GM10847 (cell line): ENCODE measurements around the gene PEDS1.

Source experiments
- POLR2A ChIP-seq: IDR thresholded peaks from 2 replicates; pipeline ENCODE4 v1.6.1; 2011; ENCODE audit not compliant: insufficient read length; ENCODE audit errors: extremely low read depth

Gene PEDS1

GRCh38 chr20:50146732-50147662 lies 6.5 kb downstream of the PEDS1 start:
- peak; percentile 25 for TF ChIP-seq POLR2A

GRCh38 chr20:50146214-50146613 lies 7.3 kb downstream of the PEDS1 start:
- no peak for TF ChIP-seq POLR2A

GRCh38 chr20:50145566-50145965 lies 8.0 kb downstream of the PEDS1 start:
- no peak for TF ChIP-seq POLR2A

- no peak for TF ChIP-seq POLR2A
Observed at GRCh38 chr20:50144362-50144761, 9.2 kb downstream of the PEDS1 start.

GRCh38 chr20:50142812-50143211 lies 10.7 kb downstream of the PEDS1 start:
- TF ChIP-seq POLR2A = no peak

- TF ChIP-seq POLR2A = no peak
Observed at GRCh38 chr20:50141811-50142561, 11.5 kb downstream of the PEDS1 start.

- no peak for TF ChIP-seq POLR2A
Observed at GRCh38 chr20:50141018-50141675, 12.4 kb downstream of the PEDS1 start.

GRCh38 chr20:50140339-50140859 lies 13.1 kb downstream of the PEDS1 start:
- no peak for TF ChIP-seq POLR2A

GRCh38 chr20:50138479-50139393 lies 14.8 kb downstream of the PEDS1 start:
- no peak for TF ChIP-seq POLR2A

- no peak for TF ChIP-seq POLR2A
Observed at GRCh38 chr20:50138120-50138478, 15.4 kb downstream of the PEDS1 start.

GRCh38 chr20:50136822-50137599 lies 16.5 kb downstream of the PEDS1 start:
- TF ChIP-seq POLR2A = no peak

- TF ChIP-seq POLR2A = no peak
Observed at GRCh38 chr20:50133474-50134217, 19.9 kb downstream of the PEDS1 start.

GRCh38 chr20:50133041-50133440 lies 20.5 kb downstream of the PEDS1 start:
- TF ChIP-seq POLR2A = no peak

- no peak for TF ChIP-seq POLR2A
Observed at GRCh38 chr20:50130995-50131394, 22.5 kb downstream of the PEDS1 start.

- TF ChIP-seq POLR2A = no peak
Observed at GRCh38 chr20:50130356-50130723, 23.2 kb downstream of the PEDS1 start.
